Measurements from ENCODE around the gene DDC.

DNA sequence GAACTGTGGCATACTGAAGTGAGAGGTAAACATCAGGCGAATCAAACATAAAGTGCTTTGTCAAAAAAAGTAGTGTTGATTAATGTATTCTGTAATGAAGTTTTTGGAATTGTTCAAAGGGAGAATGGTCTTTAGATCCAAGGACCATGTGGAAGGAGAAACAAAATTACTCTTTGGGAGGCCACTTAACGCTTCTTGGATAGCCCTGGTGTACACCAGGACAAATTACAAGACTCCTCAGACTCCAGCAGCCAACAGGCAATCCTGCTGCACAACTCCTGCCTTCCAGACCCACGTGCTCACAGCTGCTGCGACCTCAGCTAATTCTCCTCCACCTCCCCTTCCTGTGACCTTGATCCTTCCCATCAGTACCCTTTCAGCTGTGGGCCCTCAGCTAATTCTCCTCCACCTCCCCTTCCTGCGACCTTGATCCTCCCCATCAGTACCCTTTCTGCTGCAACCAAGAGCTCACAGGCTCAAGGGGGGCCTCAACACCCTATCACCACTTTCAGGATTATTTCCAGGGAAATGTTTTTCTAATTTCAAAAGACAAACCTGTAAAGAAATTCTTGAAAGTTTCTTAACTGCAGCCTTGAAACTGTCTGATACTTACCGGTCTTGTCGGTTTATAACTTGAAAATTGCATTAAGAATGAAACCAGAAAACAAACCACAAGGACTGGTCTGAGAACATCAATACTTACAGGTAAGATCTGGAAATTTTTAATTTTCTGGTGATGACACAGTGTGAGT is 29.7 kb upstream of the DDC start:
- TF ChIP-seq TOX (CRISPR knock-in tag; IDR thresholded peaks at IDR 0.05; ENCODE audit: borderline replicate concordance) (no peak), CREB5 (CRISPR knock-in tag; IDR thresholded peaks at IDR 0.05; ENCODE audit: low read depth) (no peak)
